G401.6 (cell line): ENCODE results near the gene SLC35F4.
"Not testable (repeated sequence)": the region's sequence is repeated elsewhere in the genome, so short reads cannot be mapped to it uniquely, and the experiment has no call there.

Source experiments
- FAIRE-seq: peaks from 2 replicates; lab custom pipeline; 2012; peaks lifted over from hg19 to GRCh38; lab: Jason Lieb, UNC

SLC35F4 gene

DNA sequence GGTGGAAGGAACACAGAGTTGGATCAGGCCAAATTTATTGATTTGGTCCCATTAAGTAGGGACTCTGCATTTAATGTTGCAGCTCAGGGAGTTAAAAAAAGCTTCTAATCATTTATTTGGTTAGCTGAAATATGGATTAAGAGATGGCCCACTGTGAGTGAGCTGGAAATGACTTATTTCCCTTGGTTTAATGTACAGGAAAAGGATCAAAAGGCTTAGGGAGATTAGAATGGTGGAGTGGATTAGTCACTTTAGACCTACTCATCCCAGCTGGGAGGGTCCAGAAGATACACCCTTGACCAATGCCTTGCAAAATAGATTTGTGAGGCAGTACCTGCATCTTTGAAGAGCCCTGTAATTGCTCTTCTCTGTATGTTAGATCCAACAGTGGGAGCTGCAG, 143.8 kb downstream of the SLC35F4 start:
- not testable (repeated sequence) for FAIRE-seq

DNA sequence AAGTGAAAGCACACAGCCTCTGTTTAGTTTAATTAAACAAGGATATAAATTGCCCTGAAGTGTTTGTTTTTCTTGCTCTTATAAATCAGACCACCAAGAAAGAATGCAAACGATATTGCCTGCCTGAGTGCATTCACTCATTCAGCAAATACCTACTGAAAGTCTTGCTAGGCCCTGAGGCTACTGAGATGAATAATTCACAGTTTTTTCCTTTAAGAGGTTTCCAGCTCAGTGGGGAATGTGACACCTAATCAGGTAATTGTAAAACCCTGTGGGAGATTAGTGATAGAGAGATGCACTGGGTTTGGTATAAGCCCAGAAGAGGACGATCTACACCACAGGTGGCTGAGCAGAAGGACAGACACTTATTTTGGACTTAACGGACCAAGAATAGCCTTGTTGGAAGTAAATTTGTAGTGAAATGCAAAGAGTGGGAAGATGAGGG, 151.4 kb downstream of the SLC35F4 start:
- no peak for FAIRE-seq

DNA sequence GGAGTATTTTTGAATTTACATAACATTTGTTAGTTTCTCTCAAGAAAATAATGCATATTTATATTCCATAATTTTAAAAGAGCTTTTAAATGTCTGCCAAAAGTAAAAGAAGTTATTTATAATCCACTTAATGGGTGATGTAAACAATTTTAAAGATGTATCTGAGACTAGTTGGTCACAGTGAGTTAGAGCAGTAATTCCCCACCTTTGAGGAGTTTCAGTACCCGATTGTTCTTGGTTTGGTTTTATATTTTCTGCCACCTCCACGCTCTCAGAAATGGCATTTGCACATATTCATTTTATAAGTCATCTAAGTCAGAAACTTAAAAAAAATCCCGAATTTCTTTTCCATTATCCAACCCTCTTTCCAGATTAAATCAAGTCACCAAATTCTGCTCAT, 153.2 kb downstream of the SLC35F4 start:
- no peak for FAIRE-seq

DNA sequence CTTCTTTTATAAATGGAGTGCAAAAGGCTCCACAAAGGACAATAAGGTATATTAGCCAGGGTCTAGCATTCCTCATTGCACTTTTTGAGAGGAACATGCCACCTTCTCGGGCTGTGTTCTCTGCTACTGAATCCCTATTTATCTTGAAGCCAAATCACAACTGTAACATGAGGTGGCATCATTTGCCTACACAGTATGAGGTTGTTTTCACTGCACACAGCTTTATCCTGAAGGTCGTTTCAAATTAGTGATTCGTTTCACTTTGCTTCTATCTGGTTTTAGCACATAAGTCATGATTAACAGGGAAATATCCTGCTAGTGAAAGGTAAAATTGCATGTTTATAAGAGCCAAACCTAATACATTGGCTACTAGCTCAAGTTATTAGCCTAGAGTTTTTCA, 153.8 kb downstream of the SLC35F4 start:
- no peak for FAIRE-seq

DNA sequence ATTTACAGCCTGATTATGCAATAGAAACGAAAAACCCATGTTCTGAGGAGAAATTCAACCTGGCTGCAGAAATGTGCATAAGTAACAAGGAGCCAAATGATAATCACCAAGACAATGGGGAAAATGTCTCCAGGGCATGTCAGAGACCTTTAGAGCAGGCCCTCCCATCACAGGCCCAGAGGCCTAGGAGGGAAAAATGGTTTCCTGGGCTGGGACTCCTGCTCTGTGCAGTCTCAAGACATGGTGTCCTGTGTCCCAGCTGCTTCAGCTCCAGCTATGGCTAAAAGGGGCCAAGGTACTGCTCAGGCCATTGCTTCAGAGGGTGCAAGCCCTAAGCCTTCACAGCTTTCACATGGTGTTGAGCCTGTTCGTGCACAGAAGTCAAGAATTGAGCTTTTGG, 156.0 kb downstream of the SLC35F4 start:
- no peak for FAIRE-seq

DNA sequence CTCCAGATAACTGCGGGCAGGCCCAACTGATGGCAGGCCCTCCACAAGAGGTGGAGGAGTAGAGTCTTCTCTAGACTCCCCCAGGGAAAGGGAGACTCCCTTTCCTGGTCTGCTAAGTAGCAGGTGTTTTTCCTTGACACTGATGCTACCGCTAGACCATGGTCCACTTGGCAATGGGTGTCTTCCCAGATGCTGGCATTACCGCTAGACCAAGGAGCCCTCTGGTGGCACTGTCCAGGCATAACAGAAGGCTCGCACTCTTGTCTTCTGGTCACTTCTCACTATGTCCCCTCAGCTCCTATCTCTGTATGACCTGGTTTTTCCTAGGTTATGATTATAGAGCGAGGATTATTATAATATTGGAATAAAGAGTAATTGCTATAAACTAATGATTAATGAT, 156.8 kb downstream of the SLC35F4 start:
- not testable (repeated sequence) for FAIRE-seq

DNA sequence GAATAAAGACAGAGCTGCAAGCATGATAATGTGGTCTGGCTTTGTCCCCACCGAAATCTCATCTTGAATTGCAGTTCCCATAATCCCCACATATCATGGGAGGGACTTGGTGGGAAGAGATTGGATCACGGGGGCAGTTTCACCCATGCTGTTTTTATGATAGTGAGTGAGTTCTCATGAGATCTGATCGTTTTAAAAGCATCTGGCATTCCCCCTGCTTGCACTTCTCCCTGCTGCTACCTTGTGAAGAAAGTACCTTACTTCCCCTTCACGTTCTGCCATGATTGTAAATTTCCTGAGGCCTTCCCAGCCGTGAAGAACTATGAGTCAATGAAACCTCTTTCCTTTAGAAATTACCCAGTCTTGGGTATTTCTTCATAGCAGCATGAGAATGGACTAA, 158.7 kb downstream of the SLC35F4 start:
- FAIRE-seq, result no peak

DNA sequence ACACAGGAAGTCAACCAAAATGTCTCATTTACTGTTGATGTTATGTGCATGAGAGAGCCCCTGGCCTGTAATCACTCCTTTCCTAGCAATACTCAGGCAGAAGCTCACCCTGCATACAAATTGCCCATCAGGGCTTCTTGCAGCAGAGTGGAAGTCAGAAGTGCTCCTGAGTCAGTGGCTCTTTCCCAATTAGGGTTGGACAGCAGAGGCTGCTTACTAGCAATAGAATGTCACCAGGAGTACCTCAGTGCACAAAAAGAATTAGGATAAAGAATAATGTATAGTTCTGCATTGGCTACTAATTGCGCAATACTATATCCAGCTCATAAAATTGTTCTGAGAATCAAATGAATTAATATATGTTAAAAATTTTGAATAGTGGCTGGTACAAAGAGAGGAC, 161.1 kb downstream of the SLC35F4 start:
- FAIRE-seq, result no peak

DNA sequence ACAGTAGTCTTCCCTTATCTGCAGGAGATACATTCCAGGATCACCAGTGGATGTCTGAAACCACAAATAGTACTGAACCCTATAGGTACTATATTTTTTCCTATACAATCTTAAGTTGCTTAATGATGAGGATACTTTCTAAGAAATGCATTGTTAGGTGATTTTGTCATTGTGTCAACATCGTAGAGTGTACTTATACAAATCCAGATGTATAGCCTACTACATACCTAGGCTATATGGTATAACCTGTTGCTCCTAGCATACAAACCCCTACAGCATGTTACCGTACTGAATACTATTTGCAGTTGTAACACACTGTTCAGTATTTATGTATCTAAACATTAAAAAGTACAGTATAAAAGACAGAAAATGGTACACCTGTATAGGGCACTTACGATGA, 165.9 kb downstream of the SLC35F4 start:
- no peak for FAIRE-seq

DNA sequence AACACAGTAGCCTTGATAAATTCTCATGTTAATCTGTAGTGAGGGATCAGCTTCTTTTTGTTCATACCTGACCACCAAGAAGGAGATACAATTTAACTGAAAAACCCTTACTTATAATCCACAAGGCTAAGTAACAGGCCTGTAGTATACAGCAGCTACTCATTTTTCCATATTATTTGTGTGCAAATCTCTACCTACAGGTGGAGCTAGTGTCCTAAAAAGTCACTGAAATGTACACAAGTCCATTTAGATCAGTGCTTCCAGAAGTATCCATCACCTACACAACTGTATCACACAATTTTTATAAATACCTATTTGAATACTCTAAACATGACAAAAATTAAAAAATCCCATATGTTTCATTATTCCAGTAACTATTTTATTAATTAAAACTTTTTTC, 173.2 kb downstream of the SLC35F4 start:
- peak; percentile 84 for FAIRE-seq

DNA sequence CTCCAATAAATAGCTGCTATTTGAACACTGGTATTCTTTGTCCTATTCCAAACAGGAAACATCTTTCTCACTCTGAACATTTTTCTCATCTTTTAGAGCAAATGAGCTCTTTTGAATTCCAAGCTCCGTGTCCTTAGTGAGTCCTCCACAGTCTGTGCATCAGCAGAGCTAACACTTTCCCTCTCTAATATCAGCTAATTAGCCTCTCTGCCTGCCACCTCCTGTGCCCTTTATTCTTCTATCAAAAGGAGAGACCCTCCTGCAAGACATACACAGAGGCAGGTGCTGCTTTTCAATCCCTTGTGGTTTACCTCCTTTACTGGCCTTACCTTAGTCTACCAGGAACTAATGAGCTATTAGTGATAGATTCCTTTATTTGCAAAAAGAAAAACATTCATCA, 178.5 kb downstream of the SLC35F4 start:
- no peak for FAIRE-seq

DNA sequence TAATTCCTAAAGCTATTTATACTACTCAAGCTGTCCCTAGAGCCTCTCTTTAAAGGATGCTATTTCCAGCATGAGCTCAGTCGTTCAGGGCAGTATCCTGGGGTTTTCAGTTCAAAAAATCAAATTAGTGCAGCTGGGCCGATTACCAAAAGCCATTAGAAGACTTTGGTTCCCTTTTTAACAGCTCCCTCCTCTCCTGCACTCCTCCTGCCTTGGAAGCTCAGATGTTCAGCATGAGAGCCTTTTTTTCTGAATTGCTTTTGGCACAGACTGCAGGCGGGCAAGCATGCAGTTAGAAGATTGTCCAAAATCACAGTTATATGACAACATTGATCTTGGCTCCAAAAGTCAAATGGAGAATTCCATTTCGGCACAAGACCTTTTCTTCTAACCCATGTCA, 179.6 kb downstream of the SLC35F4 start:
- FAIRE-seq, result no peak

DNA sequence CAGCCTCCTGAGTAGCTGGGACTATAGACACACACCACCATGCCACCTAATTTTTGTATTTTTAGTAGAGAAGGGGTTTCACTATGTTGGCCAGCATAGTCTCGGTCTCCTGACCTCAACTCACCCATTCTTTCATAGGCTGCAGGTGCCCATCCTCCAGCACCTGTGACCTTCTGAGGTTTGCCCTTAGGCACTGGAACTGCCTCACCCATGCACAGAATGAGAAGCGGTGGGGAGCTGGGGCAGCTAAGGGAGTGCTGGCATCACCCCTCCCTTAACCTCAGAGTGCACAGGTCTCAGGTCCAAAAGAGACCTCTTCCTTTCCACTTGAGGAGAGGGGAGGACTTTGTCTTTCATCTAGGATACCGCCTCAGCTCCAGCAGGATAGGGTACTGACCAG, 194.9 kb downstream of the SLC35F4 start:
- FAIRE-seq, result no peak

DNA sequence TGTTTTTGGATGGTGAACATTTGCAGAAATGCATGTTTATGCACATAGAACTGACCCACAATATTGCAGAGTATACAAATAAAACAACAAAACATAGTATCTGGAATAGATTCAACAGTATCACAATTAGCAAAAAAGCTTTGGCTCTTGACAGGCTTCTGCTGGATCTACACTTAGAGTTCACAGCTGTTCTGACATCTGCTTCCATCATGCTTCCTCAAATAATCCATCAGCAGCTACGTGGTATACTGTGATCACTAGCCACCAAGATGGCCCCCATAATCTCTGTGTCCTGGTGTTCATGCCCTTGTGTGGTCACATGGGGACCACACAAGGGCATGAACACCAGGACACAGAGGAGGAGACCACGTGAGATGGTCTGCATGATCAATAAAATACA, 205.7 kb downstream of the SLC35F4 start:
- no peak for FAIRE-seq

DNA sequence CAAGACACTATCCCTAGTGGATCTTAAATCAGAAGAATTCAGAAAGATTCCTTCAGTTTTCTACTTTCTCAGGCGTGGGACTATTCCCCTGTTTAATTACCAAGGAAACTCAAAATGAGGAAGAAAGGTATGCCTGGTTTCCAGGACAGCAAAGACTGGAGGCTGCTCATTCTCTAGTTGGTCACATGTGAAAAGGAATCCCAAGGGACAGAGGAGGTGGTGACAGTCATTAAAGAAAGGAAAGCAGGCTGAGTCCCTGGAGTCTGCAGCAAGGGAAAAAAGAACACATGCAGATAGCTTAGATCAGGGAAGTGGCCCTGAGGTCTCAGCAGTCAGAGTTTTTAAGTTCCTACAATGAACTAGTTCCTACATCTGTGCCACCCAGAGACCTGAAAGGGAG, 206.8 kb downstream of the SLC35F4 start:
- FAIRE-seq, result no peak

DNA sequence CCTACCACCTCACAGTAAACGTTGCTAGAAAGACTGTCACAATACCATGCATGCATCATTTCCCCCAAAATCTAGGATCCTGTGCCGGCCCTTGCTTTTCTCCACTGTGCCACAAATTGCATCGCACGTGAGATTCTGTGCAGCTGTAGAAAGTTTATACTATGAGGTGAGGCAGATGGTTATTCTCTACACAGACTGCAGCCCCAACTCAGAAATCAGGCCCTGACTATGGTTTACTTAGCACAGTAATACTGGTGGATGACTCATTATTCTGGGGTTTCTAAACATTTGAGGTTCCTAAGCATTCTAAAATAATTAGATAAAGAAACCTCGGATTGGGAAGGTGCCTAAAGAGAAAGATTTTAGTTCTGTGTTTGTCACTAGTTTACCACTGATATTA, 208.4 kb downstream of the SLC35F4 start:
- FAIRE-seq, result no peak

DNA sequence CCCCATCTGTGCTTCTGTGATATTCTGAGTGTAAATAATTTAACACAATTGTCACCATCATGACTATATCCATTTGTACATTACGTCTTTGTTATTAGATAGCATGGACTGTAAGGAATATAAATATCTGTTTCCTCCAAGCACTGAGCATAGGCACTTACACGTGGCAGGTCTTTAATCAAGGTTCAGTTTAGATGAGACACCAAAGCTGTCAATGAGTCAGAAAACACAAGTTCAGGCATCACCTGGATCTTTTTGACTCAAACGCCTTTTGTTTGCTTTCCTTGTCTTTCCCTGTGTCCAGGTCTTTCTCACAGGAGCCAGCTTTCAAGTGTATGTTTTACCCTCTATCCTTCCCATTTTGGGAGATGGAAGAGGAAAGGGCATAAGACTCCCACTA, 209.0 kb downstream of the SLC35F4 start:
- no peak for FAIRE-seq

DNA sequence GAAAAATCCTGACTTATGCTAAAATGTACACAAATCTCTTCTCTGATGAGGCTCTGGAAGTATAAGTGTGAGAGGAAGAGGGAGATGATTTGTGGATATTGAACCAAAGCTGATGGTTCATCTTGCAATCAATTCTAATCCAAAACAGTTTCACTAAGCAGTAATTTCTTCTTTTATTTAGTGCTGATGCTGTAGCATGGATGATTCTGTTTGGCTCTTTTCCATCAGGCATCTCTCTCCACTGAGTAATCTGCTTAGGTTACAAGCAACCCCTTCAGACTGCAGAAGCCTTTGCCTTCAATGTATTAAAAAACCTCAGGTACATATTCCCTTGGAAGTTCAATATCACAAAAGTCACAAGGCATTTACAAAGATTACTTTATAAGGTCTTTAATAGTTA, 213.1 kb downstream of the SLC35F4 start:
- FAIRE-seq, result no peak

DNA sequence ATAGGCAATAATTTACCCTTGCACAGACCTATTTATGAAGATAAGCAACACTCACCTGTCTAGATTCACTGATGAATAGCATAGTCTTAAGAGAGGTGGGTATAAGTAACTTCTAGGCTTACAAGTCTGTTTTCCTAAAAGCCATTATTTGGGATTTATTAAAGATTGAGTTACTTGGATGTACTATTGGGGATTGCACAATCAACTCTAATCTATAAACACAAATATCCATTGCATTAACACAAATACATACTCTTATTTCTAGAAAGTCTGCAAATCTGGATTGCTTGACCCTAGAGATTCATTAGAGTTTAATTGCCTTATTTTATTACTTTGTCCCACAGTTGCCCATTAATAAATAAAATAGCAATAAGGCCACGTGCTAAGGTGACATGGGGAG, 224.1 kb downstream of the SLC35F4 start:
- no peak for FAIRE-seq

DNA sequence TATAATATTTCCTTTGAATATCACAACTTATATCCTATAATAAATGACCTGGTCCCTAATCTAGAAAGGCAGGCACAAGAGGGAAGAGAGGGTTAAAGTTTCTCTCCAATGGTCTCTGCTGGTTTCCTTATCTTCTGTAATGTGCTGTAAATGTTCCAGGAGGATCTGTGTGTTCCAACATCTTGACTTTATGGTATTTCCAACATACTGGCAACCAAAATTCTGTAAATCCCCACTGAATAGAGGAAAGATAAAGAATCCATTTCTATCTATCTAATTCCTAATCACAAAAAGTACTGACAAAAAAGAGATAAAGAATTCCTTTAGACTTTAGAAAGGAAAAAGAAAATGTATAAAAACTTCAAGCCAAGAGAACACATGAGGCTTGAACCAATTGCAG, 225.9 kb downstream of the SLC35F4 start:
- FAIRE-seq, result no peak

DNA sequence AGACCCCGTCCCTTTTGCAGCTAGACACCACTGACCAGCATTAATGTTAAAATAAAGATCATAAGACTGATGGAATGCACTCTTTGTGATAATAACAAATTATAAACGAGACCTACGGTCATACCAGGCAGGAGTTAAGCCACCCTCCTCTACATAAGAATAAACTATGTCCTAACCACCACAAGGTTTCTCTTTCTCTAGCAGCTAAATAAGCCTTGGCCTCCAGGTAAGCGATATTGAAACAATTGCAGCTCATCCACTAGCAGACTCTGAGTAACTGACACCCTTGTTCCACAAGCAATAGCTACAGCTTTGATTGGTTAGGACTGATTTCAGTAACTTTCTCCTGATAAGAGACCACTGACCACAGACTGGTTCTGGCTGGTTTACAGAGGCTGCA, 228.0 kb downstream of the SLC35F4 start:
- FAIRE-seq, result no peak

DNA sequence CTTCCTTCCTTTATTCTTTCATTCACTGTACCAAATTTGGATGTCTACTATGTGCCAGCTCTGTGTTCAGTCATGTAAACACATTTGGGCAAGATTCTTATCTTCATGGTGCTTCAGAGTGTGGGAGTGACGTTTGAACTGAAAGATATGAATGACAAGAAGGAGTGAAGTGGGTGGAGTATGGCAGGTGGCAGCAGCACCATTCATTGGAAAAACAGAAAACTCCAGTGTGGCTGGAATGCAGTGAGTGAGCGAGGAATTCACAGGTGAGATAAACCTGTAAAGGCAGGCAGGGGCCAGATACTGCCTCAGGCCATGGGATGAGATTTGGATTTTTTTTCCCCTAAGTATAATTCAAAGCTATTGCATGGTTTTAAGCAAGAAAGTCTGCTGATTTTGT, 231.6 kb downstream of the SLC35F4 start:
- no peak for FAIRE-seq

DNA sequence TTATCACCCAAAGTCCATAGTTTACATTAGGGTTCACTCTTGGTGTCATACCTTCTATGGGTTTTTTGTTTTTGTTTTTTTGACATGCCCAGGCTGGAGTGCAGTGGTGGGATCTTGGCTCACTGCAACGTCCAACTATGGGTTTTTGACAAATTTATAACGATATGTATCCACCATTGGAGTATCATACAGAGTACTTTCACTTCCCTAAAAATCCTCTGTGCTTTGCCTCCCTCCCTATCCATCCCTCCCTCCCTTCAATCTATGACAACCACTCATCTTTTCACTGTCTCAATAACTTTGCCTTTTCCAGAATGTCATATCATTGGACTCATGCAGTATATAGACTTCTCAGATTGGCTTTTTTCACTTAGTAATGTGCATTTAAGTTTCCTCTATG, 233.2 kb downstream of the SLC35F4 start:
- FAIRE-seq, result no peak

DNA sequence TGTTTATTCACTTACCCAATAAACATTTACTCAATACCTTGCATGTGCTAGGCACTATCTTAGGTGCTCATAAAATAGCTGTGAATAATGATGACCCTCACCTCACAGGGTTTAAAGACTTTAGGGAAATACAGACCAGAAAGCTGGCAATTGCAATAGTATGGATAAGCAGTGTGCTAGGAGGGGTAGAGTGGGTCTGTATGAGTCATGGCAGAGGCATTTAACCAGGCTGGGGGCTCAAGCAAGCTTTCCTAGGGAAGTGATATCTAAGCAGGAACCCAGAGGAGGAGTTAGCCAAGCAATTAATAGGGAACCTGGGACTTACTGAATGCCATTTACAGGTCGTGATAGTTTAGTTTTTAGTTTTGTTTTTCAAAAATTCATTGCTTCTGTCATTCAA, 248.4 kb downstream of the SLC35F4 start:
- no peak for FAIRE-seq

DNA sequence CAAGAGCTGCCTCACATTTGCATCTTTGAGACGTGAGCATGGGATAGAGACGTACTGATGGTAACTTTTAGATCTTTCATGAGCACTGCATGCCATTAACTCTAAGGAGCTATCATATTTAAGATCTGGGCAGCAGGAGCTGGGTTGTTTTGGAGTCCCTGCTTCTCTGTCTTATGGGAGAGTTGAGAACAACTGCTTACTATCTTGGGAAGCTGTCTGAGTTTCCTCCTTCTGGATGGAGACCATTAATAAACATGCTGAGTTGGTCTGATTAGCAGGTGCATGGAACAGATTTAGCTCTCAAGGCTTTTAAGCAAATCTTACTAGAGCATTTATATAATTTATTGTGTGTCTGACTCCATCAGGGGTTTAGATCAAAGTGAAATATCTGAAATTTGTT, 252.9 kb downstream of the SLC35F4 start:
- no peak for FAIRE-seq
